NCI-H187 (cell line): Measurements from ENCODE around the gene FLNA.
A peak's percentile ranks its signal among the peaks of the same experiment; 100 is the strongest.
"Not testable (repeated sequence)": the region's sequence is repeated elsewhere in the genome, so short reads cannot be mapped to it uniquely, and the experiment has no call there.

Source experiments
- DNase-seq, 2 experiments: peaks; one replicate each; lab custom pipeline; 2025; lab: John Stamatoyannopoulos, UW

Gene FLNA

GRCh38 chrX:154343063-154343462 lies 31.4 kb downstream of the FLNA start:
- DNase-seq = not testable (repeated sequence)

GRCh38 chrX:154341399-154342298 lies 32.8 kb downstream of the FLNA start:
- not testable (repeated sequence) for DNase-seq

- DNase-seq = no peak
These were observed 39.9 kb downstream of the FLNA start for GRCh38 chrX:154334496-154334895.

DNA sequence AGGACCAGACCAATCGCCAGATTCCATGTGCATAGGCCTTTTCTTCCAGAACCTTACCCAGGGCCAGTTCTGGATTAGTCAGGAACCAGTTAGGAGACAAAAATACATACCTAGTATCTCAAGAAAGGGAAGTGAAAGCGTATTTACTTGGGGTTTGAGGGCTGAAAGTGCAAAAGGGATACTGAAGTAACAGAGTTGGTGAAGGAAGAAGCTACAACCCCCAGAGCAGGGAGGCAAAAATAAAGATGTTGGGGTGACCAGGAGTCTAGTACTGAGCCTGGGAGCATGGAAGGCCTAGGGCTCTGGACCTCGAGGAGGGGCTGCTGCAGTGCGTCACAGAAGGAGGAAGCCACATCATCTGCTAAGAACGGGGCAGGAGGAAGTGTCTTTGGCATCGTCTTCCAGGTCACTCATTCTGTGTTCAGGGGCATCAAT lies 40.6 kb downstream of the FLNA start:
- DNase-seq = no peak

DNA sequence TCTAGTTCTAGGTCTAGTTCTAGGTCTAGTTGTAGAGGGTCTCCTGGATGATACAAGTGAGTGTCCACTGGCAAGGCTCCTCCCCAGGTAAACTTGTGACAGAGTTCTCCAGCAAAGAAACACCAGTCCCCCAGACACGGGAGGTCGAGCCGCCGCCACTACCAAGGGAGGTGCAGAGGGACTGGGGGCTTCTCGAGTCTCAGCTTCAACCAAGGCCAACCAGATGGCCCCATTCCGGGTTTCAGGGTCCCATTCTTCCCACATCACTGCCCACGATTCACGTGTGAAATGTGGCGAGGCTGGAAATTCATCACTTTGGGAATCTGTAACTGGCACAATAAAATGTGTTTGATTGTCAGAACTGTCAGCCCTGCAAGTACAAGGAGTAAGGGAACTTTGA lies 41.3 kb downstream of the FLNA start:
- no peak for DNase-seq

- no peak for DNase-seq
These were observed 41.9 kb downstream of the FLNA start for GRCh38 chrX:154332561-154332960.

DNA sequence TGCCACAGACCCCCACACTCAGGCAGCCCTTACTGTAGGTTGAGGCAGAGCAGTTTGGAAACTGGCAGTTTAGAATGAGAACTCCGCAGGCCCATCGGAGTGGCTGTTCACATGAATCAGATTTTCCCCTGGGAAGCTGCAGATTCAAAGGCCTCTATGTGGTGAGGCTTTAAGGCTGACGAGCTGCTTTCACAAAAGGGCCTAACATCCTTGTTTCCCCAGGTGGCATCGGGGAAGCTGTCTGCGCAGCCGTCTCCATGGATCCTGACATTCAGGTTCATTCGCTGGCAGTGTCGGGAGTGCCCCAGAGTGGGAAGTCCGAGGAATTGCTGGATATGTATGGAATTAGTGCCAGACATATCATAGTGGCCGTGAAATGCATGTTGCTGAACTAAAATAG lies 45.1 kb downstream of the FLNA start:
- no peak for DNase-seq

DNA sequence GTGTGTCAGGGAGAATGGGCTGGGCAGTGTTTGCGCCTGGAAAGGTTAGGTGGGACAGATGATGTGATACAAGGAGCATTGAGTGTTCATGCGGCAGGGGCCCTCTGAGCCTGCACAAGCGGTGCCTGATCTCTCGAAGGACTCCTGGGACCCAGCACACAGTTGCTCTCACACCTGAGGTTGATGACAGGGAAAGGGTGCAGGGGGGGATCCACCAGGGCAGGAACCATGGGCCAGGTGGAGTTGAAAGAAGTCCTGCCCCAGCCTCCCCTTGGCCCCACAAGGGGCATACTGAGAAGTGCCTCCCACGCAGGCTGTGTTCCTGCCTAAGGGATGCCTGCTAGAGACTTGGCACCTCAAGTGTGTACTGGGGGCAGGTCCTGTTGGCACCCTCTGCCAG lies 45.8 kb downstream of the FLNA start:
- DNase-seq = no peak

- no peak for DNase-seq
These were observed 47.2 kb downstream of the FLNA start for GRCh38 chrX:154327038-154327820.

DNA sequence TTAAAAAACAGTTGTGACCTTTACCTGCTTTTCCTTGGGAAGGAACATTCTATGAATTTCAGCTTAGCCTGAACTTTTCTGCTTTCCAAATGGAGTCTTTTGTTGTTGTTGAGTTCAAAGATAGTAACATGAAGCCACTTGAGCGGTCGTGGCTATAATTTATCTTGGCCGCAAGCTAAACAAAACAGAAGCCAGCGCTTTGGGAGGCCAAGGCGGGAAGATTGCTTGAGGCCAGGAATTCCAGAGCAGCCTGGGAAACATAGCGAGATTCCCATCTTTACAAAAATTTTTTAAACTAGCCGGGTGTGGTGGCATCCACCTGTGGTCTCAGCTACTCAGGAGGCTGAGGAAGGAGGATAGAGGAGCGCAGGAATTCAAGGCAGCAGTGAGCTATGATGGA lies 48.9 kb downstream of the FLNA start:
- peak in 1 of 2 experiments; percentile 5 for DNase-seq

GRCh38 chrX:154323537-154323936 lies 50.9 kb downstream of the FLNA start:
- no peak for DNase-seq

GRCh38 chrX:154322890-154323289 lies 51.5 kb downstream of the FLNA start:
- no peak for DNase-seq

DNA sequence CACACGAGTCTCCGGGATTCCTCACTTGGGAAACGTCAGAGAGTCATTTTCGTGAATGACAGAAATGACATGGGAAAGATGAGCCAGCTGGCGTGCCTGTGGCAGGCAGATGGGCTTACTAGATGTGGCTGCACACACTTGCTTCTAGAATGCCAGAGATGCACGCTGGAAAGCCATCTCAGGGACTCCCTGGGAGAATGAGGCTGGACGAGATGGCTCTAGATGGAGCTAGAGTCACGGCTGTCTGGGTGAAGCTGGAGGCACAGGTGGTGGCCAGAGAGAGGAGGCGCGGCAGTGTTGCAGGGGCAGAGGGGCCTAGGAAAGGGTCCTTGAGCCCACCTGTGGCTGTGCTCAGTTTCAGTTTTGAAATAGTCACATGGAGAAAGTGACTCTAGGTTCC lies 52.8 kb downstream of the FLNA start:
- DNase-seq = no peak

DNA sequence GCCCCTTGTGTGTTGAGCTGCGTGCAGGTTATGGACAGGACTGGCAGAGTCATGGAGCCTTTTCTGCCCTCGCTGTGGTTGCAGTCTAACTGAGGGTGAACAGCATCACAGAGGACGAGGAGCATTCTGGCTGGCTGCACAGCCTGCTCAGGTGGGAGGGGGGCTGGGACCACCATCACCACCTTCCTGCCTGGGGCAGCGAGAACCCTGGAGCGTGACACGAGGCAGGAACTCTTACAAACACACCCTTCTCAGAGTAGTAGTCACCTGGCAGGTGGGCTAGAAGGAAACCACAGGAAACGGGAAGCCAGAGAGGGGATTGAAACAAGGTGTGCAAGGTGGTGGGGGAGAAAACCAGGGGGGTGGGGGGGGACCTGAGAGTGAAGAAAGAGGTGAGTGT lies 53.3 kb downstream of the FLNA start:
- no peak for DNase-seq

GRCh38 chrX:154320406-154320805 lies 54.0 kb downstream of the FLNA start:
- DNase-seq = no peak

GRCh38 chrX:154317391-154317995 lies 56.9 kb downstream of the FLNA start:
- DNase-seq = no peak

- DNase-seq = no peak
These were observed 59.0 kb downstream of the FLNA start for GRCh38 chrX:154315416-154315815.

GRCh38 chrX:154313147-154313546 lies 61.3 kb downstream of the FLNA start:
- no peak for DNase-seq

- no peak for DNase-seq
These were observed 62.3 kb downstream of the FLNA start for GRCh38 chrX:154312116-154312515.

DNA sequence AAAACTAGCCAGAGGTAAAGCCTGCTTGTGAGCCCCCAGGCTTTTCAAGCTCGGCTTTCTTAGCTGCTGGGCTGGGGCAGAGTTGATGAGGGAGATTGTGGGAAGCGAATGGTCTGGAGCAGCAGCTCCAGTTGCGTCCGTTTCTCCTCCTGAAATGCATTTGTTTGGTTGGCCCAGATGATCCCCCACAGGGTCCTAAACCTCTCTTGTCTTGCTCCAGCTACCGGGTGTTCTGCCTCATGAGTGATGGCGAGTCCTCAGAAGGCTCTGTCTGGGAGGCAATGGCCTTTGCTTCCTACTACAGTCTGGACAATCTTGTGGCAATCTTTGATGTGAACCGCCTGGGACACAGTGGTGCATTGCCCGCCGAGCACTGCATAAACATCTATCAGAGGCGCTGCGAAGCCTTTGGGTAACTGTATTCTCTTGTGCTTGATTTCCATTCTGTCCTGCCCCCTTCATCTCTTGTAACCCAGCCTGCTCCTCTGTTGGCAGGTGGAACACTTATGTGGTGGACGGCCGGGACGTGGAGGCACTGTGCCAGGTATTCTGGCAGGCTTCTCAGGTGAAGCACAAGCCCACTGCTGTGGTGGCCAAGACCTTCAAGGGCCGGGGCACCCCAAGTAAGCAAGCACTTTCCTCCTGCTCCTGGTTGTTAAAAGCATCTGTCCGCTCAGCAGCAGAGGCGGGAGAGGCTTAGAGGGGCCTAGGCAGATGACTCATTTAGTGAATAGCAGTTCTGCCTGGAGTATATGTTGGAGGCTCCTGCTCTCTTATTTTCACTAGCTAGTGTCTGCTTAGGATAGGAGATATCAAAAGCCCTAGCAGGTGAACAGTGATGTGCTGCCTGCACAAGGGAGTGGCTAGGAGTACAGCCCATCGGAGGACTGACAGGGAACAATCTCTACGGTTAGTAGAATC lies 63.6 kb downstream of the FLNA start:
- no peak for DNase-seq

DNA sequence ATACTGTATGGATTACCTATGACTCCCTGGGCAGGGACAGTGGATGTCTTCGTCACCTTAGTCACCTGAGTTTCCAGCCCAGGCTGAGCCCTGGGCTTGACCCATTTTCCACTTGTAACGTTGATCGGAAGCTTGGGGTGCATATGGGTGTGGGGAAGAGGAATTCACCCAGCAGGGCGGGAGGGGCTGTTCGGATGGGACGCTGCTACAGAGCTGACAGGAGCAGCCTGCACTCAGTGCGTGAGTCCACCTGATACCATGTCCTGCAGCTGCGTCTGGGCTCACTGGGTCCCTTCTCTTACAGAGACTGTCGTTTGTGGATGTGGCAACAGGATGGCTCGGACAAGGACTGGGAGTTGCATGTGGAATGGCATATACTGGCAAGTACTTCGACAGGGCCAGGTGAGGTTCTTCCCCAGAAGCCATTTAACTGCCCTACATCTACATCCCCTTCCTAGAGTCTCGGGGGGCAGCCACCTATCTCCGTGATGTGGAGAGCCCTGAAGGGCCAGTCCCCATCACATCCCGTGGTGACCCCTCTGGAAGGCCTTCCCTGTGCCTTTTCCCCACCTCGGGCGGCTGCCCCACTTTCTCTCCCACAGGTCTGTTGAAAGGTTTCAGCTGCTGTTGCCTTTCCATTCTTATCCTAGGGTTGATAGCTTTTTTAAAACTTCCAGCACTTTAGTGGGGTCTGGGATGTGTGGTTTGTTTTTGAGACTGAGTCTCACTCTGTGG lies 65.2 kb downstream of the FLNA start:
- DNase-seq = no peak
